ENCODE measurements around the gene MIB1. TPM values are rescaled to one million over a fixed set of nuclear protein-coding genes. Genes with fewer than 3 reads are reported as not detected.

MIB1 gene
- total and polyA plus RNA-seq, 2 experiments from 2014 or later = 10.8 to 56.7 TPM

DNA sequence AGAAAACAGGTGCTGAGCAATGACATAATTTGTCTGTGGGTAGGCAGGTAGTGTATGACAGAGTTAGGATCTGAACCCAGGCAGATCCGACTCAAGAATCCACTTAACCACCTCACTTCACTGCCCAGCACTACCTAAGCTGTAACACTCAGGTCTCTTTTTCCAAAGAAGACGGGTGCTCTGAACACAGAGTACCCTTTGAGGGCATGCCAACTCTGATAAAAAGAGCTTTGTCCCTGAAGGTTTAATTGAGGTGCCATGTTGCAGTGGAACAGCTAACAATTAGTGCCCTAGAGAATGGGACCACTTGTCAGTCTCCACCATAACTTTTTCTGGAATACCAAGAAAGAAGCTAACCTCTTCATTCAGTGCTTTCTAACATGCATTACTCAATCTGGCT, 47.3 kb upstream of the MIB1 start (continued):
- no peak for TF ChIP-seq JUNB (IDR thresholded peaks at IDR 0.05; ENCODE audit: unreplicated experiment)
- TF ChIP-seq ETS1 (IDR thresholded peaks at IDR 0.05) = no peak
- TF ChIP-seq ZNF114 (CRISPR knock-in tag; IDR thresholded peaks at IDR 0.05) = no peak
- no peak for TF ChIP-seq NANOG (IDR thresholded peaks at IDR 0.05; ENCODE audit: borderline replicate concordance)

DNA sequence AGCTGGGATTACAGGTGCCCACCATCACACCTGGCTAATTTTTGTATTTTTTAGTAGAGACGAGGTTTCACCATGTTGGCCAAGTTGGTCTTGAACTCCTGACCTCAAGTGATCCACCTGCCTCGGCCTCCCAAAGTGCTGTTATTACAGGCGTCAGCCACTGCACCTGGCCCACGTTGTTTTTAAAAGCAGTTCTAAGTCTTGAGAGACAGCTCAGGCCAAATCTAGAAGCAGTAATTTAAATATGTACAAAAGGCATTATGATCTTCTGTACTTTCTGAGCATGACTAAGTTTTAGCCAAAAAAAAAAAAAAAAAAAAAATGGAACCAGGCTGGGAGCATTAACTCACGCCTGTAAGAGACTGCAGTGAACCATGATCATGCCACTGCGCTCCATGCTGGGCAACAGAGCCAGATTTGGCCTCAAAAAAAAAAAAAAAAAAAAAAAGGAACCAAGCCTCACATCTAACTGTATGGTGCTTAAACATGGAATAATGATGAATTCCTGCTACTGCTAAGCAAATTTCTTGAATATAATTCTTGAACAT, 40.0 kb upstream of the MIB1 start:
- Histone ChIP-seq H3K27ac (ENCODE audit: low read depth) (no peak overlapping the region), H4K20me1 (replicated peaks; ENCODE audit: insufficient read depth) (no peaks in the 10 kb centered on the region), H3K4me2 (no peak overlapping the region), H3K79me2 (replicated peaks; ENCODE audit: insufficient read depth) (no peaks in the 10 kb centered on the region; the same call in 1 of the 2 replicates), H3K27me3 (ENCODE audit: insufficient read depth) (peaks cover 15% of the 10 kb centered on the region; the same call in 1 of the 2 replicates), H2AFZ (no peak overlapping the region), H3K9me2 (ENCODE audit: insufficient read depth) (0 out of 2 replicates have a peak, but pooled peaks cover under 1% of the 10 kb centered on the region), H3K4me1 (ENCODE audit: insufficient read depth) (peaks cover 10% of the 10 kb centered on the region), H3F3A (replicated peaks; ENCODE audit: low read depth) (peaks cover 6% of the 10 kb centered on the region; the same call in 1 of the 2 replicates), H3K4me3 (no peak overlapping the region), H3K36me3 (ENCODE audit: insufficient read depth) (no peaks in the 10 kb centered on the region; the same call in 1 of the 2 replicates)
- peaks cover 16% of the 10 kb centered on the region for H3K4me1 Mint-ChIP-seq
- H3K9me3 Mint-ChIP-seq = peaks cover 8% of the 10 kb centered on the region
- peaks cover 14% of the 10 kb centered on the region for H3K27me3 Mint-ChIP-seq (ENCODE audit: insufficient read depth, low read depth, poor library complexity)
- no peak for DNase-seq (ENCODE audit: low spot score)
- H3K27ac Mint-ChIP-seq = no peak overlapping the region
- H3K36me3 Mint-ChIP-seq (ENCODE audit: low read depth) = peaks cover 32% of the 10 kb centered on the region
- no peak overlapping the region for H3K4me3 Mint-ChIP-seq
- ATAC-seq = no peak
- no peak for TF ChIP-seq NANOG (IDR thresholded peaks at IDR 0.05; ENCODE audit: borderline replicate concordance)
- no peak for TF ChIP-seq STAT1 (IDR thresholded peaks at IDR 0.05; ENCODE audit: unreplicated experiment)
- no peak for TF ChIP-seq JUNB (IDR thresholded peaks at IDR 0.05; ENCODE audit: unreplicated experiment)
- no peak for TF ChIP-seq POLR2AphosphoS5 (IDR thresholded peaks at IDR 0.05; ENCODE audit: low read depth)
- TF ChIP-seq EZH2 (IDR thresholded peaks at IDR 0.05; ENCODE audit: low read depth, unreplicated experiment) = no peak
- TF ChIP-seq ETS1 (IDR thresholded peaks at IDR 0.05) = no peak
- TF ChIP-seq, protein P1, sequence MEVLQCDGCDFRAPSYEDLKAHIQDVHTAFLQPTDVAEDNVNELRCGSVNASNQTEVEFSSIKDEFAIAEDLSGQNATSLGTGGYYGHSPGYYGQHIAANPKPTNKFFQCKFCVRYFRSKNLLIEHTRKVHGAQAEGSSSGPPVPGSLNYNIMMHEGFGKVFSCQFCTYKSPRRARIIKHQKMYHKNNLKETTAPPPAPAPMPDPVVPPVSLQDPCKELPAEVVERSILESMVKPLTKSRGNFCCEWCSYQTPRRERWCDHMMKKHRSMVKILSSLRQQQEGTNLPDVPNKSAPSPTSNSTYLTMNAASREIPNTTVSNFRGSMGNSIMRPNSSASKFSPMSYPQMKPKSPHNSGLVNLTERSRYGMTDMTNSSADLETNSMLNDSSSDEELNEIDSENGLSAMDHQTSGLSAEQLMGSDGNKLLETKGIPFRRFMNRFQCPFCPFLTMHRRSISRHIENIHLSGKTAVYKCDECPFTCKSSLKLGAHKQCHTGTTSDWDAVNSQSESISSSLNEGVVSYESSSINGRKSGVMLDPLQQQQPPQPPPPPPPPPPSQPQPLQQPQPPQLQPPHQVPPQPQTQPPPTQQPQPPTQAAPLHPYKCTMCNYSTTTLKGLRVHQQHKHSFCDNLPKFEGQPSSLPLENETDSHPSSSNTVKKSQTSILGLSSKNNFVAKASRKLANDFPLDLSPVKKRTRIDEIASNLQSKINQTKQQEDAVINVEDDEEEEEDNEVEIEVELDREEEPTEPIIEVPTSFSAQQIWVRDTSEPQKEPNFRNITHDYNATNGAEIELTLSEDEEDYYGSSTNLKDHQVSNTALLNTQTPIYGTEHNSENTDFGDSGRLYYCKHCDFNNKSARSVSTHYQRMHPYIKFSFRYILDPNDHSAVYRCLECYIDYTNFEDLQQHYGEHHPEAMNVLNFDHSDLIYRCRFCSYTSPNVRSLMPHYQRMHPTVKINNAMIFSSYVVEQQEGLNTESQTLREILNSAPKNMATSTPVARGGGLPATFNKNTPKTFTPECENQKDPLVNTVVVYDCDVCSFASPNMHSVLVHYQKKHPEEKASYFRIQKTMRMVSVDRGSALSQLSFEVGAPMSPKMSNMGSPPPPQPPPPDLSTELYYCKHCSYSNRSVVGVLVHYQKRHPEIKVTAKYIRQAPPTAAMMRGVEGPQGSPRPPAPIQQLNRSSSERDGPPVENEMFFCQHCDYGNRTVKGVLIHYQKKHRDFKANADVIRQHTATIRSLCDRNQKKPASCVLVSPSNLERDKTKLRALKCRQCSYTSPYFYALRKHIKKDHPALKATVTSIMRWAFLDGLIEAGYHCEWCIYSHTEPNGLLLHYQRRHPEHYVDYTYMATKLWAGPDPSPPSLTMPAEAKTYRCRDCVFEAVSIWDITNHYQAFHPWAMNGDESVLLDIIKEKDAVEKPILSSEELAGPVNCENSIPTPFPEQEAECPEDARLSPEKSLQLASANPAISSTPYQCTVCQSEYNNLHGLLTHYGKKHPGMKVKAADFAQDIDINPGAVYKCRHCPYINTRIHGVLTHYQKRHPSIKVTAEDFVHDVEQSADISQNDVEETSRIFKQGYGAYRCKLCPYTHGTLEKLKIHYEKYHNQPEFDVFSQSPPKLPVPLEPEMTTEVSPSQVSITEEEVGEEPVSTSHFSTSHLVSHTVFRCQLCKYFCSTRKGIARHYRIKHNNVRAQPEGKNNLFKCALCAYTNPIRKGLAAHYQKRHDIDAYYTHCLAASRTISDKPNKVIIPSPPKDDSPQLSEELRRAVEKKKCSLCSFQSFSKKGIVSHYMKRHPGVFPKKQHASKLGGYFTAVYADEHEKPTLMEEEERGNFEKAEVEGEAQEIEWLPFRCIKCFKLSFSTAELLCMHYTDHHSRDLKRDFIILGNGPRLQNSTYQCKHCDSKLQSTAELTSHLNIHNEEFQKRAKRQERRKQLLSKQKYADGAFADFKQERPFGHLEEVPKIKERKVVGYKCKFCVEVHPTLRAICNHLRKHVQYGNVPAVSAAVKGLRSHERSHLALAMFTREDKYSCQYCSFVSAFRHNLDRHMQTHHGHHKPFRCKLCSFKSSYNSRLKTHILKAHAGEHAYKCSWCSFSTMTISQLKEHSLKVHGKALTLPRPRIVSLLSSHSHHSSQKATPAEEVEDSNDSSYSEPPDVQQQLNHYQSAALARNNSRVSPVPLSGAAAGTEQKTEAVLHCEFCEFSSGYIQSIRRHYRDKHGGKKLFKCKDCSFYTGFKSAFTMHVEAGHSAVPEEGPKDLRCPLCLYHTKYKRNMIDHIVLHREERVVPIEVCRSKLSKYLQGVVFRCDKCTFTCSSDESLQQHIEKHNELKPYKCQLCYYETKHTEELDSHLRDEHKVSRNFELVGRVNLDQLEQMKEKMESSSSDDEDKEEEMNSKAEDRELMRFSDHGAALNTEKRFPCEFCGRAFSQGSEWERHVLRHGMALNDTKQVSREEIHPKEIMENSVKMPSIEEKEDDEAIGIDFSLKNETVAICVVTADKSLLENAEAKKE (CRISPR knock-in tag; IDR thresholded peaks at IDR 0.05) = no peak
- TF ChIP-seq ZNF114 (CRISPR knock-in tag; IDR thresholded peaks at IDR 0.05) = no peak
- TF ChIP-seq ZNF331 (CRISPR knock-in tag; IDR thresholded peaks at IDR 0.05; ENCODE audit: low read depth) = no peak
- no peak for TF ChIP-seq CREB1 (CRISPR knock-in tag; IDR thresholded peaks at IDR 0.05; ENCODE audit: low read depth)
- TF ChIP-seq, protein P2, sequence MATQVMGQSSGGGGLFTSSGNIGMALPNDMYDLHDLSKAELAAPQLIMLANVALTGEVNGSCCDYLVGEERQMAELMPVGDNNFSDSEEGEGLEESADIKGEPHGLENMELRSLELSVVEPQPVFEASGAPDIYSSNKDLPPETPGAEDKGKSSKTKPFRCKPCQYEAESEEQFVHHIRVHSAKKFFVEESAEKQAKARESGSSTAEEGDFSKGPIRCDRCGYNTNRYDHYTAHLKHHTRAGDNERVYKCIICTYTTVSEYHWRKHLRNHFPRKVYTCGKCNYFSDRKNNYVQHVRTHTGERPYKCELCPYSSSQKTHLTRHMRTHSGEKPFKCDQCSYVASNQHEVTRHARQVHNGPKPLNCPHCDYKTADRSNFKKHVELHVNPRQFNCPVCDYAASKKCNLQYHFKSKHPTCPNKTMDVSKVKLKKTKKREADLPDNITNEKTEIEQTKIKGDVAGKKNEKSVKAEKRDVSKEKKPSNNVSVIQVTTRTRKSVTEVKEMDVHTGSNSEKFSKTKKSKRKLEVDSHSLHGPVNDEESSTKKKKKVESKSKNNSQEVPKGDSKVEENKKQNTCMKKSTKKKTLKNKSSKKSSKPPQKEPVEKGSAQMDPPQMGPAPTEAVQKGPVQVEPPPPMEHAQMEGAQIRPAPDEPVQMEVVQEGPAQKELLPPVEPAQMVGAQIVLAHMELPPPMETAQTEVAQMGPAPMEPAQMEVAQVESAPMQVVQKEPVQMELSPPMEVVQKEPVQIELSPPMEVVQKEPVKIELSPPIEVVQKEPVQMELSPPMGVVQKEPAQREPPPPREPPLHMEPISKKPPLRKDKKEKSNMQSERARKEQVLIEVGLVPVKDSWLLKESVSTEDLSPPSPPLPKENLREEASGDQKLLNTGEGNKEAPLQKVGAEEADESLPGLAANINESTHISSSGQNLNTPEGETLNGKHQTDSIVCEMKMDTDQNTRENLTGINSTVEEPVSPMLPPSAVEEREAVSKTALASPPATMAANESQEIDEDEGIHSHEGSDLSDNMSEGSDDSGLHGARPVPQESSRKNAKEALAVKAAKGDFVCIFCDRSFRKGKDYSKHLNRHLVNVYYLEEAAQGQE (IDR thresholded peaks at IDR 0.05; ENCODE audit: unreplicated experiment) = no peak

Data from GM23338 (cell line).